HCT116 (cell line): Measurements from ENCODE around the gene ANKLE2. TPM values are rescaled to one million over a fixed set of nuclear protein-coding genes. Genes with fewer than 3 reads are reported as not detected.

ENCODE experiments used
- ATAC-seq: fragments of 200-7000 bp; cut with Tn5 transposase; 2 replicates; pipeline ENCODE4 v1.9.1; 2020; ENCODE audit warnings: mild to moderate bottlenecking, moderate library complexity
- BruUV-seq: library from RNA; stranded (reverse); fragments of 400-500 nt; replicated peaks from 2 replicates; lab custom pipeline; 2021; lab: Mats Ljungman, UMichigan
- CTCF ChIA-PET: fragments of 300-600 bp; sonication (Branson Sonifier 250); formaldehyde crosslinking; loops from one replicate; lab custom pipeline; 2021; ENCODE audit warnings: antibody characterized with exemption; lab: Charles Lee
- POLR2A ChIA-PET: fragments of 300-600, 350-600 bp; sonication (Branson Sonifier 250); formaldehyde crosslinking; loops from one replicate; lab custom pipeline; 2021; ENCODE audit warnings: antibody characterized with exemption; lab: Charles Lee
- RAD21 ChIA-PET, 2 experiments: fragments of 300-600 bp; sonication (Branson Sonifier 250); formaldehyde crosslinking; loops; one replicate each; lab custom pipeline; 2023; ENCODE audit warnings: low total read pairs in 2 of 2; ENCODE audit not compliant: uncharacterized antibody in 2 of 2, unreplicated experiment in 2 of 2, low non-redundant PET in 1 of 2; lab: Charles Lee
- DNase-seq: peaks from one replicate; pipeline ENCODE4 v3.0.0-alpha.2; 2010; ENCODE audit warnings: low read depth, low spot score
- H2AFZ ChIP-seq: fragments of 200-600 bp; shearing (Covaris generic), sonication (generic); 2 replicates; pipeline ENCODE4 v1.6.1; 2017; ENCODE audit warnings: low read depth, mixed run types, mixed read lengths, antibody characterized with exemption, low read length; ENCODE audit not compliant: poor library complexity, severe bottlenecking
- H3K27ac ChIP-seq: 2 replicates; pipeline ENCODE4 v1.5.1; 2012; ENCODE audit warnings: low read depth, low read length
- H3K27me3 ChIP-seq: fragments of 200-600 bp; sonication (generic); 2 replicates; pipeline ENCODE4 v1.6.1; 2016; ENCODE audit warnings: mixed run types, low read length, mixed read lengths; ENCODE audit not compliant: insufficient read depth
- H3K36me3 ChIP-seq, 2 experiments: fragments of 200-500 bp in 1 of 2; fragments of 200-600 bp in 1 of 2; sonication (Bioruptor generic) in 1 of 2; sonication (generic) in 1 of 2; 2 replicates each; pipeline versions ENCODE4 v1.5.1 to v1.6.1; 2014 to 2016; ENCODE audit warnings: low read length in 2 of 2, inconsistent platforms in 1 of 2, mixed read lengths in 1 of 2, mixed run types in 1 of 2; ENCODE audit not compliant: insufficient read depth in 2 of 2, control insufficient read depth in 1 of 2
- H3K4me1 ChIP-seq, 2 experiments: fragments of 200-600 bp in 1 of 2; sonication (generic) in 1 of 2; 2 replicates each; pipeline versions ENCODE4 v1.5.1 to v1.6.1; 2012 to 2017; ENCODE audit warnings: low read length in 2 of 2, inconsistent platforms in 1 of 2, mild to moderate bottlenecking in 1 of 2, mixed read lengths in 1 of 2, mixed run types in 1 of 2, moderate library complexity in 1 of 2; ENCODE audit not compliant: insufficient read depth in 2 of 2, control insufficient read depth in 1 of 2
- H3K4me2 ChIP-seq: fragments of 200-600 bp; sonication (generic); 2 replicates; pipeline ENCODE4 v1.6.1; 2017; ENCODE audit warnings: mixed run types, low read length, mixed read lengths
- H3K4me3 ChIP-seq, 2 experiments: fragments of 200-600 bp in 1 of 2; sonication (generic) in 1 of 2; replicated peaks in 1 of 2; 2 replicates each; pipeline ENCODE4 v1.5.1; 2011 to 2016; ENCODE audit warnings: low read length in 2 of 2, control low read depth in 1 of 2, low read depth in 1 of 2, mild to moderate bottlenecking in 1 of 2, mixed read lengths in 1 of 2, mixed run types in 1 of 2
- H3K79me2 ChIP-seq: fragments of 200-600 bp; sonication (generic); 2 replicates; pipeline ENCODE4 v1.6.1; 2017; ENCODE audit warnings: mild to moderate bottlenecking, mixed run types, low read length, moderate library complexity, mixed read lengths; ENCODE audit not compliant: insufficient read depth
- H3K9ac ChIP-seq: fragments of 200-600 bp; sonication (generic); 2 replicates; pipeline ENCODE4 v1.6.1; 2016; ENCODE audit warnings: low read length, mixed read lengths
- H3K9me2 ChIP-seq: fragments of 200-600 bp; sonication (generic), shearing (Covaris generic); 2 replicates; pipeline ENCODE4 v1.6.1; 2017; ENCODE audit warnings: mixed run types, mild to moderate bottlenecking, moderate library complexity; ENCODE audit not compliant: insufficient read depth
- H3K9me3 ChIP-seq, 2 experiments: fragments of 200-500 bp in 1 of 2; fragments of 200-600 bp in 1 of 2; sonication (Bioruptor generic) in 1 of 2; sonication (generic) in 1 of 2; 2 replicates each; pipeline ENCODE4 v1.6.1; 2014 to 2017; ENCODE audit warnings: low read length in 2 of 2, mixed read lengths in 2 of 2, inconsistent platforms in 1 of 2, low read depth in 1 of 2, mild to moderate bottlenecking in 1 of 2, mixed run types in 1 of 2, moderate library complexity in 1 of 2; ENCODE audit not compliant: control insufficient read depth in 1 of 2, insufficient read depth in 1 of 2
- H4K20me1 ChIP-seq: fragments of 200-600 bp; sonication (generic), shearing (Covaris generic); 2 replicates; pipeline ENCODE4 v1.6.1; 2017; ENCODE audit warnings: mixed run types, mild to moderate bottlenecking, moderate library complexity; ENCODE audit not compliant: insufficient read depth
- ATF3 ChIP-seq: IDR thresholded peaks from 2 replicates; pipeline ENCODE4 v1.6.1; 2012
- CEBPB ChIP-seq: IDR thresholded peaks from 2 replicates; pipeline ENCODE4 v1.6.1; 2012; ENCODE audit warnings: low read depth
- FOSL1 ChIP-seq: IDR thresholded peaks from 2 replicates; pipeline ENCODE4 v1.6.1; 2012; ENCODE audit warnings: low read depth
- JUND ChIP-seq: IDR thresholded peaks from 2 replicates; pipeline ENCODE4 v1.6.1; 2012
- POLR2A ChIP-seq: IDR thresholded peaks from 2 replicates; pipeline ENCODE4 v1.7.0; 2011; ENCODE audit warnings: borderline replicate concordance; ENCODE audit not compliant: insufficient read depth, insufficient read length; ENCODE audit errors: extremely low read depth
- POLR2AphosphoS5 ChIP-seq: IDR thresholded peaks from 2 replicates; pipeline ENCODE4 v1.6.1; 2011; ENCODE audit warnings: mild to moderate bottlenecking, low read depth, low read length, moderate library complexity
- RAD21 ChIP-seq: IDR thresholded peaks from 2 replicates; pipeline ENCODE4 v1.6.1; 2012; ENCODE audit warnings: low read depth, mild to moderate bottlenecking
- SIN3A ChIP-seq: IDR thresholded peaks from 2 replicates; pipeline ENCODE4 v1.6.1; 2012; ENCODE audit warnings: low read depth
- SP1 ChIP-seq: IDR thresholded peaks from 2 replicates; pipeline ENCODE4 v1.6.1; 2012; ENCODE audit warnings: low read depth
- SRF ChIP-seq: IDR thresholded peaks from 2 replicates; pipeline ENCODE4 v1.6.1; 2012; ENCODE audit warnings: low read depth
- YY1 ChIP-seq: IDR thresholded peaks from 2 replicates; pipeline ENCODE4 v1.6.1; 2011; ENCODE audit warnings: low read length, low read depth, moderate library complexity, mild to moderate bottlenecking; ENCODE audit not compliant: insufficient replicate concordance; ENCODE audit errors: extremely low read depth
- ZFX ChIP-seq: fragments of 450-650 bp; IDR thresholded peaks from 2 replicates; pipeline ENCODE4 v1.6.1; 2017
- ZNF274 ChIP-seq: fragments of 200-500 bp; sonication (Bioruptor generic); IDR thresholded peaks from 2 replicates; pipeline ENCODE4 v1.6.1; 2014; ENCODE audit warnings: mild to moderate bottlenecking, low read depth, low read length, inconsistent platforms
- intact Hi-C: fragments of 100-400 bp; cut with micrococcal nuclease; formaldehyde crosslinking; loops from 2 replicates; pipeline ENCODE4 v1.10.0; 2022
- total RNA-seq: library from RNA; stranded (reverse); gene quantifications from one replicate; pipeline ENCODE4 v1.2.1, GENCODE V29; 2021; ENCODE audit not compliant: unreplicated experiment
- TF ChIP-seq, protein P1 (sequence below): IDR thresholded peaks from 2 replicates; pipeline ENCODE4 v1.6.1; 2012
- TF ChIP-seq, protein P2 (sequence below): IDR thresholded peaks from 2 replicates; pipeline ENCODE4 v1.6.1; 2012; ENCODE audit warnings: low read depth

Gene ANKLE2
- total RNA-seq, 1 experiment from 2014 or later = 68.8 TPM

DNA sequence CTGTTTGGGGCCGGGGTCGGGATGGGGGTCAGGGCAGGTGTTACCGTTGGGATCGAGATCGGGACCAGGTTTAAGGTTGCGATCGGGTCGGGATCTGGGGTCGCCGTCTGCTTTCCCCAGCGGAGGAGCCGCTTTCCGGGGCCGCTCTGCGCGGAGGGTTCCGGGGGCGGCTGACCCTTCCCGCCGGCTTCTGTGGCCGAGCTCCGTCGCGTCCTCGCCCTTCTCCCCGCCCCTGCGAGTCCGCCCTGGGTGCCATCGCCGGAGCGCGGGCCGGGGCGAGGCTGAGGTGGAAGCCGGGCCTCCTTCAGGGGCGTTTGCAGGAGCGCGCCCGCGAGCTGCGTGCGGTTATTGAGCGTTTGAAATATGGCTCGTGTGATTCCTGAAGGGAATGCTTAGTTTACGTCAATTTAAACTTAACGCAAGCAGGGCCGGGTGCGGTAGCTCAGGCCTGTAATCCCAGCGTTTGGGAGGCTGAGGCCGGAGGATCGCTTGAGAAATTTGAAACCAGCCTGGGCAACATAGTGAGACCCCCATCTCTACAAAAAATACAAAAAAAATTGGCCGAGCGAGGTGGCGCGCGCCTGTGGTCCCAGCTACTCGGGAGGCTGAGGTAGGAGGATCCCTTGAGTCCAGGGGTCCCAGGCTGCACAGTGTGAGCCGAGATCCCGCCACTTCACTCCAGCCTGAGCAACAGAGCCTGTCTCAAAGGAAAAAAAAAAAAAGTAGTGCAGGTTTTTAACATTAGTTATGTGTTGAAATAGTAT, 50.4 kb downstream of the ANKLE2 start:
- intact Hi-C loops = no loop called here
- Histone ChIP-seq H3K9ac (peak overlapping the region; percentile 93), H2AFZ (no peak overlapping the region), H3K9me2 (no peaks in the 10 kb centered on the region), H3K4me1 (peaks cover 5 to 18% of the 10 kb centered on the region in 2 experiments), H4K20me1 (peaks cover 3% of the 10 kb centered on the region; the same call in 1 of the 2 replicates), H3K36me3 (peaks cover 10% of the 10 kb centered on the region in 2 experiments; a peak in 3 of 4 replicates), H3K27ac (peak overlapping the region; percentile 91), H3K4me3 (peak overlapping the region; percentile 78 to 85), H3K4me2 (peak overlapping the region; percentile 99), H3K79me2 (peaks cover 53% of the 10 kb centered on the region), H3K27me3 (no peaks in the 10 kb centered on the region), H3K9me3 (no peaks in the 10 kb centered on the region)
- peak; percentile 28 for ATAC-seq
- ChIA-PET RAD21 (no interaction called here), CTCF (no interaction called here), POLR2A (no interaction called here)
- no TSS peak for BruUV-seq
- no peak for DNase-seq
- TF ChIP-seq FOSL1 = no peak
- peak; percentile 67; the same call in 1 of the 2 replicates for TF ChIP-seq ZFX
- no peak for TF ChIP-seq YY1
- no peak for TF ChIP-seq SP1
- TF ChIP-seq ATF3 = no peak

GRCh38 chr12:132710405-132711079, 51.1 kb downstream of the ANKLE2 start, which contains the start of gene PGAM5:
Gene PGAM5 (plus strand): TSS chr12:132710842. CDS start chr12:132710877, 35 bp downstream.
- BruUV-seq = no TSS peak
- H3K4me1 ChIP-seq = peaks cover 5 to 18% of the 10 kb centered on the region in 2 experiments
- no peaks in the 10 kb centered on the region for H3K27me3 ChIP-seq
- H3K9me3 ChIP-seq = no peaks in the 10 kb centered on the region
- DNase-seq = peak; percentile 66
- intact Hi-C loops = no loop called here
- POLR2A ChIA-PET = no interaction called here
- CTCF ChIA-PET = no interaction called here
- peak; percentile 89 for ATAC-seq
- H2AFZ ChIP-seq = no peak within 1 kb of the TSS
- peak within 1 kb of the TSS; percentile 93 for H3K9ac ChIP-seq
- H4K20me1 ChIP-seq = peaks cover 3% of the 10 kb centered on the region; the same call in 1 of the 2 replicates
- H3K79me2 ChIP-seq = peaks cover 50% of the 10 kb centered on the region
- H3K36me3 ChIP-seq = peaks cover 10% of the 10 kb centered on the region in 2 experiments; a peak in 3 of 4 replicates
- peak within 1 kb of the TSS; percentile 99 for H3K4me2 ChIP-seq
- H3K4me3 ChIP-seq = peak within 1 kb of the TSS; percentile 78 to 85
- no peaks in the 10 kb centered on the region for H3K9me2 ChIP-seq
- RAD21 ChIA-PET = no interaction called here
- peak within 1 kb of the TSS; percentile 91 for H3K27ac ChIP-seq
- TF ChIP-seq SRF (no peak), CEBPB (no peak), POLR2AphosphoS5 (peak; percentile 85), SIN3A (peak; percentile 53; the same call in 1 of the 2 replicates), JUND (no peak), ZNF274 (no peak), ZFX (peak; percentile 84; the same call in 1 of the 2 replicates), SP1 (no peak; the same call in 1 of the 2 replicates), YY1 (peak; percentile 83), POLR2A (no peak), RAD21 (no peak)
- TF ChIP-seq, protein P1, sequence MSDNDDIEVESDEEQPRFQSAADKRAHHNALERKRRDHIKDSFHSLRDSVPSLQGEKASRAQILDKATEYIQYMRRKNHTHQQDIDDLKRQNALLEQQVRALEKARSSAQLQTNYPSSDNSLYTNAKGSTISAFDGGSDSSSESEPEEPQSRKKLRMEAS = peak; percentile 92
- TF ChIP-seq, protein P2, sequence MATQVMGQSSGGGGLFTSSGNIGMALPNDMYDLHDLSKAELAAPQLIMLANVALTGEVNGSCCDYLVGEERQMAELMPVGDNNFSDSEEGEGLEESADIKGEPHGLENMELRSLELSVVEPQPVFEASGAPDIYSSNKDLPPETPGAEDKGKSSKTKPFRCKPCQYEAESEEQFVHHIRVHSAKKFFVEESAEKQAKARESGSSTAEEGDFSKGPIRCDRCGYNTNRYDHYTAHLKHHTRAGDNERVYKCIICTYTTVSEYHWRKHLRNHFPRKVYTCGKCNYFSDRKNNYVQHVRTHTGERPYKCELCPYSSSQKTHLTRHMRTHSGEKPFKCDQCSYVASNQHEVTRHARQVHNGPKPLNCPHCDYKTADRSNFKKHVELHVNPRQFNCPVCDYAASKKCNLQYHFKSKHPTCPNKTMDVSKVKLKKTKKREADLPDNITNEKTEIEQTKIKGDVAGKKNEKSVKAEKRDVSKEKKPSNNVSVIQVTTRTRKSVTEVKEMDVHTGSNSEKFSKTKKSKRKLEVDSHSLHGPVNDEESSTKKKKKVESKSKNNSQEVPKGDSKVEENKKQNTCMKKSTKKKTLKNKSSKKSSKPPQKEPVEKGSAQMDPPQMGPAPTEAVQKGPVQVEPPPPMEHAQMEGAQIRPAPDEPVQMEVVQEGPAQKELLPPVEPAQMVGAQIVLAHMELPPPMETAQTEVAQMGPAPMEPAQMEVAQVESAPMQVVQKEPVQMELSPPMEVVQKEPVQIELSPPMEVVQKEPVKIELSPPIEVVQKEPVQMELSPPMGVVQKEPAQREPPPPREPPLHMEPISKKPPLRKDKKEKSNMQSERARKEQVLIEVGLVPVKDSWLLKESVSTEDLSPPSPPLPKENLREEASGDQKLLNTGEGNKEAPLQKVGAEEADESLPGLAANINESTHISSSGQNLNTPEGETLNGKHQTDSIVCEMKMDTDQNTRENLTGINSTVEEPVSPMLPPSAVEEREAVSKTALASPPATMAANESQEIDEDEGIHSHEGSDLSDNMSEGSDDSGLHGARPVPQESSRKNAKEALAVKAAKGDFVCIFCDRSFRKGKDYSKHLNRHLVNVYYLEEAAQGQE = no peak
